Amniotic epithelial cell (primary cell): ENCODE data around the gene SEC14L6.
"Not testable (repeated sequence)": the region's sequence is repeated elsewhere in the genome, so short reads cannot be mapped to it uniquely, and the experiment has no call there.

Experiments used
- DNase-seq: peaks from one replicate; pipeline ENCODE4 v3.0.0-alpha.2; 2010; ENCODE audit warnings: low read depth

SEC14L6 gene

GRCh38 chr22:30566125-30566524 lies 19.6 kb upstream of the SEC14L6 start:
- DNase-seq: no peak

GRCh38 chr22:30565341-30565740 lies 18.8 kb upstream of the SEC14L6 start:
- DNase-seq: peak; percentile 61

- no peak for DNase-seq
Measured at GRCh38 chr22:30564761-30565119, 18.2 kb upstream of the SEC14L6 start.

DNA sequence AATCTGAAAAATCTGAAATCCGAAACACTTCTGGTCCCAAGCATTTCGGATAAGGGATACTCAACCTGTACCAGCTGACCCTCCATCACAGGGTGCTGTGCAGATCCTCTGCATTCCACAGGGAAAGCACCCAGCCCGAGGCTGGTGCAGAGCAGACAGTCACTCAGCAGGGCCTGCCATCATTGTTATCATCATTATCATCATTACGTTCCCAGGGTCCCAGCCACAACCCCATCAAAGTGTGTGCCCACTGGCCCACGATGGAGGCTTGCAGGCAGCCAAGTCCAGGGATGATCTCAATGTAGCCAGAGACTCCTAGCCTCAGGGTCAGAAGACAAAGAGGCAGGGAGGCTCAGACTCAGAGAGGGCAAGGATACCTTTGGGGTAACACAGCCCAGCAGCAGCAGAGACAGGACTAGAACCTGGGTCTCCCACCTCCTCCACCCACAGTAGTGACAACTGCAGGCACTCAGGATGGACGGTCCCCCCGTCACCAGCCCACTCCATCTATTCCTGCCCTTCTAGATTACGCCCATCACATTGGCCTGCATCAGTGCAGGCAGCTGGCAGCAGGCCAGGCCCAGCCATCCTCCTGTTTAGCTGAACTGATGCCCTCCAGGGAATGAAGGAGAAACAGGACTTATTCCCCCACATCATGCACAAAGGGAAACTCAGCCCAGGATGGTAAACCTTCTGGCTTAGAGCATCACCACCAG lies 17.7 kb upstream of the SEC14L6 start:
- DNase-seq: no peak

DNA sequence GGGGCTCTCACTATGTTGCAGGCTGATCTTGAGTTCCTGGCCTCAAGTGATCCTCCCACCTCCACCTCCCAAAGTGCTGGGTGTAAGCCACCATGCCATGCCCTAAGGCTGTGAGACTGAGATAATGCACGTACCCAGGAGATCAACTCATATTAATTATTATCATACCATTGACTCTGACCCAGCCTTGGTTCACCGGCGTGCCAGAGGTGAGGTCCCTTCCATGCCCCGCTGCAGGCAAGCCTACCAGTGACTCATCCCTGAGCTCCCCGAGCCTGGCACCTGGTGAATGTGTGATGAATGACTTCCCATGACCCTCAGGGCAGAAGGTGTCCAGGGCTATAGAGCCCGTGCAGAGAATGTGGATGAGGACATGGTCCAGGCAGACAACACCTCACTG lies 15.8 kb upstream of the SEC14L6 start:
- DNase-seq: peak; percentile 36

DNA sequence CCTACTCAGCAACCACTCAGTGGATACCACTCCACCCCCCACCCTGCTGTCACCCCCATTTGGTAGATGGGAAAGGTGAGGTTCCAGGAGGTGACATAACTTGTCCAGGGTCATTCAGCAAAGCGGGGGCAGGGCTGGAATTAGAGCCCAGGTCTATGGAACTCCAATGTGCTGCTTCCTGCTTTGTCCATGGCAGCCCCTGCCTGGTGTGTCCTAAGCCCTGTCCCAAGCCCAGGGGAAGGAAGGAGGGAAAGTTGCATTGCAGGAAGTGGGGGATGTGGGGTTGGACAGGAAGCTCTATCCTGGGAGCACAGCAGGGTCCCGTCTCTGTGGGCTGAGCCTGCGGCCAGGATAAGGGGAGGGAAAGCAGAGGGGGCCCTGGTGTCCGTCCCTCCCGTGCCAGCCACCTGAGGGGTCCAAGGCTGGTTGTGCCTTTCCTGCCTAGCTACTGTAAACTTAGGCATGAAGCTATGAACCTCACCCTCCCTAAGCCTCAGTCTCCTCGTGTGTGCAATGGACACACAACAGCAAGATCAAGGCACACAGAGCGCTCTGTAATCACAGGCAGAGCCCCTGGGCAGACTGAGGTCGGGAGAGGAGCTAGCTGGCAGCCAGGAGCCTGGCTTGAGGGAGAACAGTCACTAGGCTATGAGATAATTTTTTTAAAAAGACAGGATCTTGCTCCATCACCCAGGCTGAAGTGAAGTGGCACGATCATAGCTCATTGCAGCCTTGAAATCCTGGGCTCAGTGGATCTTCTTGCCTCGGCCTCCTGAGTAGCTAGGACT lies 15.1 kb upstream of the SEC14L6 start:
- peak; percentile 30 for DNase-seq

DNA sequence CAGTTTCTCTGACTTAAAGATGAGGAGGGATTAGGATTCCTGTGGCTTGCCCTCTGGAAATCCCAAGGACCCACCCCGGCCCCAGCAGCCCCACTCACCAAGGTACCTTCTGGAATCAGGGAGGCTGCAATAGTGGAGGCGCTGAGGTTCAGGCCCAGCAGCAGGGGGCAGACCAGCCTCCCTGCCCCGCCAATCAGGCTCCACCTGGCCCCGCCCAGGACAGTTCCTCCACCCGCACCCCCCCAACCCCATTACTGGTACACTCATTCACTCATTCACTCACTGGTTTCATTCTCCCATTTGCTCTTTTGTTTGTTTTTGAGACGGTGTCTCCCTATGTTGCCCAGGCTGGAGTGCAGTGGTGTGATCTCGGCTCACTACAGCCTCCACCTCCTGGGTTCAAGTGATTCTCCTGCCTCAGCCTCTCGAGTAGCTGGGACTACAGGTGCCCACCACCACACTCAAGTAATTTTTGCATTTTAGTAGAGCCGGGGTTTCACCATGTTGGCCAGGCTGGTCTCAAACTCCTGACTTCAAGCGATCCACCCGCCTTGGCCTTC lies 14.2 kb upstream of the SEC14L6 start:
- DNase-seq: not testable (repeated sequence)

GRCh38 chr22:30559889-30560288 lies 13.3 kb upstream of the SEC14L6 start:
- DNase-seq: no peak

- DNase-seq: no peak
Measured at GRCh38 chr22:30557243-30557642, 10.7 kb upstream of the SEC14L6 start.

DNA sequence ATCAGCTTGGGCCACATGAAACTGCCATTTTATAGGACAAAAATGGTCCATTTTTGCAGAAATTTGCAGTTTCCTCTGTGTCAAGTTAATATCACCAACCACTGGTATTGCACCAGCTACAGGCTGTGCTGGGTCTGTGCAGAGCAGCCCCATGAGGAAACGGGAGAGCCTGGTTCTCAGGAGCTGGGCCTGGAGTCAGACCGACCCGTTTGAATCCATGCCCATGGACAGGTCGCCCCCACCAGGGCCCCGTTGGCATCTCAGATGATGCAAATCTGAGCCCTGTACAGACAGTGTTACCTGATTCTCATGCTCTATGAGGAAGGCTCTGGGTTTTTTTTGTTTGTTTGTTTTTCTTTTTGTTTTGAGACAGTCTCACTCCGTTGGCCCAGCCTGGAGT lies 9.8 kb upstream of the SEC14L6 start:
- DNase-seq: no peak

- DNase-seq: no peak
Measured at GRCh38 chr22:30555282-30556210, 9.0 kb upstream of the SEC14L6 start.

DNA sequence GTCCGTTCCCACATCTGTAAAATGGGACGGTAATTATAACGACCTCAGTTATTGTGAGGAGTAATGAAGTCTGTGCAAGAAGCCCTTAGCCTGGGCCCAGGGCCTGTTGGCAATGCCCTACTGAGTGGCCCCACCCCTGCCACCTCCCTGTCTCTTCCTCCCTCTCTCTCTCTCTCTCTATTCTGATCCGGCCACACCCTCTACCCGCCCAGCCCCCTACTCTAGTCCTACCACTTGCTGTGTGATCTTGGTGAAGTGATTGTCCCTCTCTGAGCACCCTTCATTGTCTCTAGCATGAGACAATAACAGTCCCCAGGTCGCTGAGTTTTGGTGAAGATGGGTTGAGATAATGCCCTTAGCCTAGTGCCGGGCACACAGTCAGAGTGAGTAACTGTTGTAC lies 7.4 kb upstream of the SEC14L6 start:
- no peak for DNase-seq

- DNase-seq: no peak
Measured at GRCh38 chr22:30552719-30553118, 6.2 kb upstream of the SEC14L6 start.

GRCh38 chr22:30551813-30552212 lies 5.3 kb upstream of the SEC14L6 start:
- not testable (repeated sequence) for DNase-seq

DNA sequence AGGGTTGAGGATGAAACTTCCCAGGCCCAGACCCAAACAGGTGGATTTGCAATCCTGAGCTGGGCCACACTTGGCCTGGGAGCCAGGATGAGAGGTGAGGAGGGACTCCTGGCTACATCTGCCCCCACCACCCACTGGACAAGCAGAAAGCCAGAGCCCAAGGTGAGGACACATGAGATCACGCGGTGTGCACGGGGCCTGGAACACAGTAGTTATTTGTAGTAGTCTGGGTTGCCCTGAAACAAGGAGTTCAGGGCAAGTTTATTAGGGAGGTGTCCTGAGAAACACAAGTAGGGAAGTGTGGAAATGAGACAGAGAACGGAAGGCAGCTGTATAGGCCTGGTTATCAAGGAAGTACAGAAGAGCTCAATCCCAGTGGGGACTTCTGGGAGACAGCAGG lies 647 bp upstream of the SEC14L6 start:
- no peak for DNase-seq

GRCh38 chr22:30542811-30543188 lies 3.7 kb downstream of the SEC14L6 start:
- DNase-seq: no peak

DNA sequence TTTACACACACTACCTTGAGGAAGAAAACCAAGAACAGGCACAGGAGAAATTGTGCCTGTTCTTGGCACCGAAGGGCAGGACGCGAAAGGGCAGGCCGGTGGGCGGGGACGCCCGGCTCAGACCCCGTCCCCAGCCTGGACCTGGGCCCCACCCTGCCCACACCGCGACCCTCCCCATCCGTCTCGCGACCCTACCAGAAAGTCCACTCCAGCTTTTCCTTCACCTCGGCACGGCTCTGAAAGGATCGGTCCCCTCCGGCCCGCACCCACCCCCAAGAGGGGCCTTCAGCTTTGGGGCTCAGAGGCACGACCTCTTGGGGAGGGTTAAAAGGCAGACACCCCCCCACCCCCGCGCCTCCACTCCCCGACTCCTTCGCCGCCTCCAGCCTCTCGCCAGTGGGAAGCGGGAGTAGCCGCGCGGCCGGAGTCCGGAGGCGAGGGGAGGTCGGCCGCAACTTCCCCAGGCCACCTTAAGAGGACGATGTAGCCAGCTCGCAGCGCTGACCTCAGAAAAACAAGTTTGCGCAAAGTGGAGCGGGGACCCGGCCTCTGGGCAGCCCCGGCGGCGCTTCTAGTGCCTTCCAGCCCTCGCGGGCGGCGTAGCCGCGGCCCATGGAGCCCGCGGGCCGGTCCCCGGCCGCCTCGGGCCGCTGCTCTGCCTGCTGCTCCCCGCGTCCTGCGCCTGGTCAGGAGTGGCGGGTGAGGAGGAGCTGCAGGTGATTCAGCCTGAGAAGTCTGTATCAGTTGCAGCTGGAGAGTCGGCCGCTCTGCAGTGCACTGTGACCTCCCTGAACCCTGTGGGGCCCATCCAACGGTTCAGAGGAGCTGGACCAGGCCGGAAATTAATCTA lies 4.4 kb downstream of the SEC14L6 start:
- DNase-seq: peak; percentile 24

DNA sequence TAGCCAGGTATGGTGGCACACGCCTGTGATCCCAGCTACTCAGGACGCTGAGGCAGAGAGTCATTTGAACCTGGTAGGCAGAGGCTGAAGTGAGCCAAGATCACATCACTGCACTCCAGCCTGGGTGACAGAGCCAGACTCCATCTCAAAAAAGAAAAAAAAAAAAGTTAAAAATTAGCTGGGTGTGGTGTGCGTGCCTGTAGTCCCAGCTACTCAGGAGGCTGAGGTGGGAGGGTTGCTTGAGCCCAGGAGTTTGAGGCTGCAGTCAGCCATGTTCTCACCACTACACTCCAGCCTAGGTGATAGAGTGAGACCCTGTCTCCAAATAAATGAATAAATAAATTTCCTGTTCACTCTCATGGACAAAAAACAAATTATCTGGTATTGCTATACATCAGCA lies 5.0 kb downstream of the SEC14L6 start:
- not testable (repeated sequence) for DNase-seq

DNA sequence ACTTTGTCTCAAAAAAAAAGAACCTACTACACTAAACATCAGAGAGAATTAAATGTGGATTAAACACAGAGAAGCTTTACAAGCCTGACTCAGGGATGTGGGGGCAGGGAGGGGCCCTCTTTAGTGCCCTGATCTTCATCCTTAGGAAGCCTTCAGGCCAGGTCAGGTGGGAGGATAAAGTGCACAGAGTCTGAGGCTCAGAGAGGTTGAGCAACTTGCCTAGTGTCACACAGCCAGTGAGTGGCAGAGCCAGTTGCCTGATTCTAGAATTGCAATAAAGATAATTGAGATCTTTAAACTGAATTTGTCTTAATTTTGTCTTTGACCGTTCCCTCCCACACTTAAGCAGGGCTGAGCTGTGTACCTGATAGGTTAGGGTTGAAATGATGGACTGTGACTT lies 7.2 kb downstream of the SEC14L6 start:
- DNase-seq: no peak

GRCh38 chr22:30538280-30538679 lies 8.3 kb downstream of the SEC14L6 start:
- DNase-seq: peak; percentile 20

- DNase-seq: no peak
Measured at GRCh38 chr22:30537083-30537731, 9.3 kb downstream of the SEC14L6 start.
